Urothelium cell line (cell line): ENCODE data around the gene DNAL4.
A peak's percentile ranks its signal among the peaks of the same experiment; 100 is the strongest.

ENCODE experiments used
- DNase-seq: peaks from one replicate; pipeline ENCODE4 v3.0.0; 2011; ENCODE audit warnings: low spot score, mixed read lengths
- FAIRE-seq: peaks from 2 replicates; lab custom pipeline; 2011; peaks lifted over from hg19 to GRCh38; lab: Jason Lieb, UNC

Gene DNAL4

DNA sequence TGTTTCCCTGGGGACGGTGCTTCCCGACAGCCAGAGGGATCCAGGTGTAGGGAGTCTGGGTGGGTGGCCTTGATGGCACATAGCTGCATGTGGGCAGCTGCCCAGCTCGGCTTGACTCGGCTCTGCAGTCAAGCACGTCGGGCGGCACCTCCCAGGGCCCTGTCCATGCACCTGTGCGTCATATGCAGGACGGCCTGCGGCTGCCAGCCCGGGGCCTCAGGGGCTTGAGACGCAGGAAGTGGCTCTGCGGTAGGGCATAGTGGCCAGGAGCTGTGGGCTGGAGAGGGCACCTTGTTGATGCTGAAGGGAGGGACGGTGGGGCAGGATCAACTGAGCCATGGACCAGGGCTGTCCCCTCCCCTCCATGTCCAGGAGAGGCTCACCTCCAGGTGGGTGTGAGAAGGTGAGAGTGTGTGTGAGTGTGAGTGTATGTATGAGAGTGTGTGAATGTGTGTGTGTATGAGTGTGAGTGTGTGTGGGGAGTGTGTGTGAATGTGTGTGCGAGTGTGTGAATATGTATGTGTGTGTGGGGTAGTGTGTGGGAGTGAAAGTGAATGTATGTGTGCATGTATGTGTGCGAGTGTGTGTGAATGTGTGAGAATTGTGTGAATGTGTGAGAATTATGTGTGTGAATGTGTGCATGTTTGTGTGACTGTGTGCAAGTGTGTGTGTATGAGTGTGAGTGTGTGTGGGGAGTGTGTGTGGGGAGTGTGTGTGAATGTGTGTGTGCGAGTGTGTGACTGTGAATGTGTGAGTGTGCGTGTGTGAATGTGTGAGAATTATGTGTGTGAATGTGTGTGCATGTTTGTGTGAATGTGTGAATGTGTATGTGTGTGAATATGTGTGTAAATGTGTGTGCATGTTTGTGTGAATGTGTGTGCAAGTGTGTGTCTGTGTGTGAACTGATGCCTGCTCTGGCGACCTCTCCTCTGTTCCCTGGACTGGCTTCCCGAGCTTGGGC lies 32.5 kb downstream of the DNAL4 start:
- DNase-seq (no peak), FAIRE-seq (peak; percentile 100)

DNA sequence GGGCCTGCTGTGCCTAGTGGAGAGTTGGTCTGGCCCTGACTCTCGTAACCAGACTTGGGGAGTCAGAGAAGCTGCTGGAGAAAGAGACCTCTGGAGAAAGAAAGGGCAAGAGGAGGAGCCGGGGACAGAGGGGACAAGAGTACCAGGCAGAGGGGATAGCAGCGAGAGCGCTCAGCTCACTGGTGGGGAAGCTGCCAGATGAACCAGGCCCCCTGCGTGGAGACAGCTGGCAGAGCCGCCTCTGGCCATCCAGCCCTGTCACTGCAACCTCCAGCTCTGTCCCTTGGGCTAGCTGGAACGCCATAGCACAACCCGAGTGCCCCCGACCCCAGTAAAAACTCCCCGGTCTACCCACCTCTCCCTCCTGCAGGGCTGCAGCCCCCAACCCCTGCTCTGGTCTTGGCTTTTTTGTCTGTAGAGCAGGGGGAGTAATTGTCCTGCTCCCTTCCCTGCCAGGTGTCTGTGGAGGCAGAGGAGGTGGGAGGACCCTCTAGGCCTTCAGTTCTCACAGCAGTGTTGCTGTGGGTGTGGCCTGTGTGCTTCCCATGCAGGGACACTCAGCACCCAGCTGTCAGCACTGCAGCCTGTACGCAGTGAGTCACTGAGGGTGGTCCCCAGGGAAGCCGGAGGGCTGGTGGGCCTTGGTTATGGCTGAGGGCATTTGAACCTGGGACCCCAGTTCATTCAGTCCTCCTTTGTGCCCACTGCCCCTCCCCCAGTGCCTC lies 33.3 kb downstream of the DNAL4 start:
- DNase-seq: peak; percentile 33

DNA sequence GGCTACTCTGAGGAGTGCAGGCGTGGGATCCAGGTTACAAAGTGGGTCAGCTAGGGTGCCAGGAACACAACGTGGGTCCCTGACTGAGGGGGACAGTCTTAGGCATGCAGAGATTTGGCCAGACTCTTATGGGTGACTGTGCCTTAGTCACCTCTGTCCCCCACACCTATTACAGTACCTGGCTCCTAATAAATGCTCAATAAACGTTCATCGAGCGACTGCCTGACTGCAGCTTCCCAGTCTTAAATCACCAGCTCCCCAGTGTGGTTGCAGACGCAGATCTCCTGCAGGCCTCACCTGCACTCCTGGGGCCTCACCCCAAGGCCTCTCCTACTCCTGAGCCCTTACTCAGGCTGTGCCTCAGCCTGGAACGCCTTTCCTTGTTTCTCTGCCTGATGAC lies 34.9 kb downstream of the DNAL4 start:
- FAIRE-seq (no peak), DNase-seq (no peak)

More for the DNA sequence above, 33.3 kb downstream of the DNAL4 start:
- FAIRE-seq: no peak

DNA sequence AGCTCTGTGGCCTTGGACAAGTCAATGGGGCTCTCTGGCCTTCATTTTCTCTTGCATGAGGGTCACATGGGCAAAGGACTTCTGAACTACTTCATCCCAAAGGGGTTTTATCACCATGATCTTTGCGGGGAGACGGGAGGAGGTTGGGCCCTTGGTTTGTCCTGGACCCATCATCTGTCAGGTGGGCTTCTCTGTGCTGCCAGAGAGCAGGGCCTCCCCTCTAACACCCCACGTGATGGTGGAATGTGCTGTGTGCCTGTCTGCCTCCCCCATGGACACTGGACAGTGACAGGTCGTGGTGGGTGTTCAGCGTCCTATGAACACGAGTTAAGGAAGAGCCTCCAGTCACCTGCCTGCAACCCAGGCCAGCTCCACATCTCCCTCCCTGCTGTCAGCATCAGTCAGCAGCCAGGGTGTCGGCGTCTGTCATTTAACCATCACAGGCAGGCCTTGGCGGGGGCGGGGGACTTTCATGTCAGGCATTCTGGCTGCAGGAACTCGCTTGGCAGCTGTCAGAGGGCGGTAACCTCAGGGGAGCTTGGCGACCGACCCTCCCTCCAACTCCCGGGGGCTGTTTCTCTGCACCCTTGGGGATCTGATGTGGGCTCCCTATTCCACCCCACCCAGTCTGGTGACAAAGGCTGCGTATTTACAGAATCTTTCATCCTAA lies 35.5 kb downstream of the DNAL4 start:
- DNase-seq (no peak), FAIRE-seq (peak; percentile 78)

DNA sequence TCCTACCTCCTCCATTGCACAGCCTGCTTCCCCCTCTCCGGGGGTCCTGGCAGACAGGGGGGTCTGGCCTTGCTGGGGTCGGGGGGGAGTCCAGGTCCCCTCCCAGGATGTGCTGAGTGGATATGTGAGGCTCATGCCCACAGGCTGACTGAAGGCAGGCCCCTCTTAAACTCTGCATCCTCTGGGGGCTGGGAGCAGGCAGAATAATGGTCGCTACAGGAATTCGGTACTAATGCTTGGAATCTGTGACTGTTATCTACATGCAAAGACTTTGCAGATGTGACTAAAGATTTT lies 36.5 kb downstream of the DNAL4 start:
- no peak for DNase-seq
- FAIRE-seq: no peak

DNA sequence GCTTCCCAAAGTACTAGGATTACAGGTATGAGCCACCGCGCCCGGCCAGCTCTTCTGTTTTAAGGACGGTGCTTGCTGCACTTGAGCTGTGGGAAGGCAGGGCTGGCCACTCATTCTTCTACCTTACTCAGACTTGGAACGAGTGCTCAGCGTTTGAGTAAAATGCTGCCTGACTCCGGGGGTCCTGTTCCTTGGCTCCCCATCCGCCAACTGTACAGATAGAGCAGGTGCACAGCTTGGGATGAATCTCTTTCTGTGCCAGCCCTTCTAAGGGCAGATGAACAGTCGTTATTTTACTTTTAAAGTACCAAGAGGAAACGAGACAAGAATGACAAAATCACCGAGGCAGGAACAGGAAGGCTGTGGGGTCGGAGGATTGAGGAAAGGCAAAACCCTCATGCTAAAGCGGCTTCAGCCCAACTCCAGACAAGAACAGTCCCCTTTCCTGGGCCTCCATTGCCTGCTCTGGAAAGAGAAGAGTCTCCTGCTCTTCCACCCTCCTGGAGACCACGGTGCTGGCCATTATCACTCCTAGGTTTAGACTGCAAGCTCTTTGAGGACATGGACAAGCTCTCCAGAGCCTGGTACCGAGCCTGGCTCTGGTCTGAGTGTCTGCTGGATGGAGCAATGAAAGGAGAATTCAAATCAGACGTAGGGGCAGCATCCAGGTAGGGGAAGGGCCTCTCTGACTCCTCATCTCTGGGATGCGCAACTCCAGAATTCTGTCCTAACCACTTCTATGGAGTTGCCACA lies 37.1 kb downstream of the DNAL4 start:
- DNase-seq (no peak), FAIRE-seq (no peak)

DNA sequence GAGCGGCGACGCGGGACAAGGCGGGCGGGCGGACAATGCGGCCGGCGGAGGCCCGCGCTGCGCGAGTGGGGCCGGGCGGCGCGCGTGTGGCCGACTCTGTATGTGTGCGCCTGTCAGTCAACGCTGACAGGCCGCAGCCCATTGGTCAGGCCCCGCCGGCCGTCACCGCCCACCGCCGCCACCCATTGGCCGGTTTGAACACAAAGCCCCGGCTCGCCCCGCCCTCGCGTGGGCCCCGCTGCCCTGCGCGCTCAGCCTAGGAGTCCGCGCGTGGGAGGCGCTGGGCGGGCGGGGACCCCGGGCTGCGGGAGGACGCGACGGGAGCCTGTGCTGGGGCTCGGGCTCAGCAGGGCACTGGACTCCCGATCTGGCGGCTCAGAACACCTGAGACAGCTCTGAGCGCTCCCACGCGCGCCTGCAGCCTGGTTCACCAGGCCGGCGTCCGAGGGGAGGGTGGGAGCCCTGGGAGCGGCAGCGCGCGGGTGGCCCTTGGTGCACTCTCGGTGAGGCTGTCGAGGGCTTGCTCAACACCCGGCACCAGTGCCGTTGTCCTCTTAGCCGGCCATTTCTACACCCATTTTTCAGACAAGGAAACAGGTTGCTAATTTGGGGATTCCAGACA lies 37.9 kb downstream of the DNAL4 start, which contains the start of gene SUN2:
SUN2 (minus strand) TSS at position 88 of the 622 bp plus-strand sequence. CDS start 3,370 bp downstream, outside the sequence.
- peak; percentile 99 for DNase-seq
- peak; percentile 96 for FAIRE-seq

DNA sequence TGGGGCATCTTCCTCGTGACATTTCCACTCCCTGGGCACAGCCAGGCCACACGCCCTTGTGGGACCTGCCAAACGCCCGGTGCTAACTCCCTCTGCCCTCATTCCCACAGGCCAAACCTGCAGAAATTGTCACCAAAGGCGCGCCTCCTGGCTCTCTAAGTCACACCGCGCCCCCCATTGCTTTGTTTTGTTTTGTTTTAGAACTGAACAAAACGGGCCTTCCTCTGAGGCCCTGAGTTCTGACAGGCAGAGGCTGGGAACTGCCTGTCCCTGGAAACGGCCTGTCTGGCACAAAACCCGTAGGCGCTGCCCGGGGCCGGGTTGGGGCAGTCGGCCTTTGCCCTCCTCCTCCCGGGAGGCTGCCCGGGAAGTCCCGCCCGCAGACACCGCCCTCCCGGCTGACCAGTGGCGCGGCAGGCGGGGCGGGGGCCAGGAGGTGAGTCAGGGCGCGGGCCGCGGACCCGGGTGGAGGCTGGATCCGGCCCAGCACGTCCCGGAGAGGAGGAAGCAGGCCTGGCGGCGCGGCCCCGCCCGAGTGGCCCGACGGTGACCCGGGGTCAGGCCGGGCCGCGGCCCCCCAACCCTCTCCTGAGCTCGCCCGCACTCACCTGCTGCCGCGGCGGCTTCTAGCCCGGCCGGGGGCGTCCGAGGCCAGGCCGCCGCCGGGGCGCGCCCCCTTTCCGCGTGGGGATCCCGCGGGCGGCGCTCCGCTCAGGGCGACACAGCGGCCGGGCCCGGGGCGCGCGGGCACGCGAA lies 38.6 kb downstream of the DNAL4 start:
- DNase-seq: peak; percentile 87
- no peak for FAIRE-seq

DNA sequence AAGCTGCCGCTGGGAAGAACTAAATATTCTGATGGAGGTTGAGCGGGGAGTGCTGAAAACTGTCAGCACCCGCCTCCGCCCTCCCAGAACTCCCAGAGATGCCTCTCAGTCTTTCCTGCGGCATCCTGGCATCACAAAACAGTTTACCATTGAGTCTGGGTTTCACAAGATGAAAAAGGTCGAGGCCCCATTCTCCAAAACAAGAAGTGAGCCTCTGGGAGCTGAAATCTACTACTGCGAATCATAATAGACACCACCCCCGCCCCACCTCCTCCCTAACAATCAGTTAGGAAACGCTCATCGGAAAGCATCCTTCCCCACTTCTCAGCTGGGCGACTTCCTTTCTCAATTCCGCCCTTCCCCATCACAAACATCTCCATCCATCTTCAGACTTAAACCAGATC lies 39.2 kb downstream of the DNAL4 start:
- FAIRE-seq: no peak
- no peak for DNase-seq

DNA sequence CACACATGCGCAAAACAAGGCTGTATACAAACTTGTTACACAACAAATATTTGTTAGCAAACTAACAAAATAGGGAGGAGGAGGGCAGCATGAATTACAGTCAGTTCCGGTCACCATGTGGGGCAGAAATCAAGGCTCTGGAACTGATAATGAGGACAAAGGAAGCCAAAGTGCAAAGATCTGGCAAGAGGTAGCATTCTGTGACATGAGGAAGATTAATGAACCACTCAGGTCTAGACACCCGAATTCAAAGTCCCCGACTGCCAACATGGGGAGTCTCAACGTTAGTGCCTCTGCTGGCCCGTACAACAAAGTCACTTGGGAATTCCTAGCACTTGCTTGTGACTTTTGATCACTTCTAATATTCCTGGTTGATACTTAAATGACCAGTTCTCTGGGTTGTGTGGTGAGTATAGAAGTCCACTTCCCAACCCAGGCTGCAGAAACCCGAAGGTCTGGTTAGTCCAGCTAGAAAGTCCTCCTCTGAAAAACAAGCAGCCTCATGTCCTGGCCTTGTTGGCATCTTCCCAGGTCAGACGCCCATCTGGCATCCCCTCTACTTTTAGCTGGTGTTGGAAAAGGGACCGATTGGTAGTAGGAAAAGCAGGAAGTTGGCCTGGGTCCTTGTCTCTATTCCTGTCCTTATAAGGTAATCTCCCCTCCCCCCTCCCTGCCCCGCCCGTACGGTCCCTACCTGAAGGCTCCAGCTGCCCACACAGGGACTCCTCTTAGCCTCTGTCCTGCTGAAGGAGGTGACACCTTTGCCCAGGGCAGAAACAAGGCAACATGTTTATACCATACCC lies 39.8 kb downstream of the DNAL4 start:
- peak; percentile 40 for DNase-seq
- FAIRE-seq: no peak

DNA sequence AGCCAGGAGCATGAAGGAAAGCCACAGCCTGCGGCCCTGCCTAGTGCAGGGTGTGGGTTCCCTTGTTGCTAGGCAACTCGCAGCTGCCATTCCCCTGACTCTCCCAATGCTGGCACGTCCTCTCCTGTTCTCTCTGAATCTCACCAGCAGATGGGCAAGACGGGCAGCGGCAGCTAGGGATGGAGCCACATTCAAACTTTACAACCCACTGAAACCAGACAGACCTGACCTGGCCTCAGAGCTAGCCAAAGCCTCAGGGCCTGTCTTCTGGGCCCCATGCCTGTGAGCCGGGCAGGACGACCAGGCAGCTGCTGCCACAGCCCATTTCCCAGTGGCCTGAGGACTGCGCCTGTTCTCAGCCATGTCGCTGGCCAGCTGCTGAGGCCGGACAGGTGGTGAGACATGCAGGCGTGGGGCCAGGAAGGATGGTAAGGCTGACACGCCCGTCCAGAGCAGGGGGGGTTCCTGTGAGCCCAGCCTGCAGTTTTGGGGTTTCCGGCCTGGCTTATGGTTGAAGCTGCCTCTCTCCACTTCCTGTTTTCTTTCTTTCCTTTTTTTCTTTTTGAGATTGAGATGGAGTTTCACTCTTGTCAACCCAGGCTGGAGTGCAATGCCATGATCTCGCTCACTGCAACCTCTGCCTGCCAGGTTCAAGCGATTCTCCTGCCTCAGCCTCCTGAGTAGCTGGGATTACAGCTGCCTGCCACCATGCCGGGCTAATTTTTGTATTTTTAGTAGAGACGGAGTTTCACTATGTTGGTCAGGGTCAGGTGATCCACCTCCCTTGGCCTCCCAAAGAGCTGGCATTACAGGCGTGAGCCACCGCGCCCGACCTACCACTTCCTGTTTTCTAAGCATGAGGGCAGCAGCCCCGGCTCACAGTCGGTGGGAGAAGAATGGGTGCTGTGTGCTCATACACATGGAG lies 42.3 kb downstream of the DNAL4 start:
- FAIRE-seq (no peak), DNase-seq (no peak)

DNA sequence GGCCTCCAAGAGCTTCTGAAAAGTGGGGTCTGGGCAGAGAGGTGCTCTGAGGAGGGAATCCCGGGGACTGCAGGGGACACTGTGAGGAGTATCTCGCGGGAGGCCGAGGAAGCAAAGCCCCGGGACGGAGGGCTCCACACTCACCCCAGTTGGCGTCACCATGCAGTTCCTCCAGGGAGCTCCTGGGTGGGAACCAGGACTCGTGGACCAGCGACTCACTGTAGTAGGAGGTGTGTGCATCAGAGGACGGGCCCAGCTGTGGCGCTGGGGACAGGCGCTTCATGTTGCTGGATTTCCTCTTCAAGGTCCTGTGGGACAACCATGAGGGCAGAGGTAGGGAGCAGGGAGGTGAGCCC lies 42.9 kb downstream of the DNAL4 start:
- no peak for FAIRE-seq

DNA sequence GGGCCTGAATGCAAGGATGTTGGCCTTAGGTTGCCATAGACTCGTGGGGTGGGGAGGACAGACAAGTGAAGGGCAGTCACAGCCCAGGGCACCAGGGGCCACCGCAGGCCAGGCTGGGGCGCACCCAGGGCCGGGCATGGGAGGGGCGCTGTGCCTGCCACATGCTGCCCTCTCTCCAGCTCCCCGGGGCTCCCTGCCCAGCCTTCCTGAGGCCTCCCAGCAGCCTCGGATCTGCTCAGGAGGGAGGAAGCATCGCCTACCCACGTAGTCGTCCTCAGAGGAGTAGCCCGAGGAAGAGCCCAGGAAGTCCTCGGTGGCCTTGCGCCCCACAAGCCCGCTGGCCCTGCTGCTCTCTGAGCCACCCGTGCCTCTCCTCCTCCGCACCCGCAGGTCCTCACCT lies 43.3 kb downstream of the DNAL4 start:
- FAIRE-seq: no peak

More for the DNA sequence above, 42.9 kb downstream of the DNAL4 start:
- DNase-seq: no peak

DNA sequence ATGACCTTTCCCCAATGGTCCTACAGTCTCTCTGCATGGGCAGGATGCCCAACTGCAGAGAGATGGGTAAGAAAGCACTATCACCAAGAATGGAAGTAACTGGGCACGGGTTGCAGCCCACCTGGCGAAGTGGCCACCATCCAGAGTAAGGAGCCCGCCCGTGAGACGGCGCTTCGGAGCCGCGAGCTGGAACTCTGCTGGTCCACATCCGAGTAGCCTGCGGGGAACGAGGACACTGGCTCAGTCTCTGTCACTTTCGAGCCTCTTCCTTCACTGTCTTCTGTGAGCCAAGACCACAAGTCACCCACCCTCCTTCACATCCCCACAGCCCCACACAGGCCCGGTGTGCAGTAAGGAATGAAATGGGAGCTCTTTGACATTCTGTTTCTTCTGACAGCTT lies 43.8 kb downstream of the DNAL4 start:
- FAIRE-seq (no peak), DNase-seq (no peak)

More for the DNA sequence above, 43.3 kb downstream of the DNAL4 start:
- no peak for DNase-seq

DNA sequence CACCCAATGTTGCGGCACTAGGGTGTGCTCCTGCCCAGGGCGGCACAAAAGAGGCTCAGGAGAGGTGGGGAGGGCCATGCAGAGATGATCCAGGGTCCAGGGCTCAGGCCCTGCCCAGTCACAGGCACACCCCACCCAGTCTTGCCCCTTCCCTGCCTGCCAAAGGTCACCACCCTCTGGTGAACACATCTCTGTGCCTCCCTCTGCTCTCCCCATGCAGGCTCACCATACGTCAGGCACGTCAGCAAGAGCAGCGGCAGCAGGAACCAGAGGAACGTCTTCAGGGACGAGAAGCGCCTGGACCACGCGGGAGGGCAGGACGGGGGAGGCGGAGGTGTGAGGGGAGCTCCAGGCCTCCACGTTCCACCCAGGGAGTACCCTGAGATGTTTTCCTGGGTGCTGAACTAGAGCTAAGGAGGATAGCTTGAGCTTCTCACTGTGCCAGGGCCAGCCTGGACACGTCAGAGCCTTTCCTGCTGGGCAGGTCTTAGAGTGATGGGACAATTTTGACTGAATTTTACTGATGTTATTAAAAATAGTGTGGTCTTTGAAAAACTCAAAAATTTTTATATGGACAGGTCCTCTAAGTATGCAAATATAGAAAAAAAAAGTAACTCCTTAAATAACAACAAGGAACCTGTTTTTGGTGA lies 45.3 kb downstream of the DNAL4 start:
- DNase-seq (no peak), FAIRE-seq (no peak)

DNA sequence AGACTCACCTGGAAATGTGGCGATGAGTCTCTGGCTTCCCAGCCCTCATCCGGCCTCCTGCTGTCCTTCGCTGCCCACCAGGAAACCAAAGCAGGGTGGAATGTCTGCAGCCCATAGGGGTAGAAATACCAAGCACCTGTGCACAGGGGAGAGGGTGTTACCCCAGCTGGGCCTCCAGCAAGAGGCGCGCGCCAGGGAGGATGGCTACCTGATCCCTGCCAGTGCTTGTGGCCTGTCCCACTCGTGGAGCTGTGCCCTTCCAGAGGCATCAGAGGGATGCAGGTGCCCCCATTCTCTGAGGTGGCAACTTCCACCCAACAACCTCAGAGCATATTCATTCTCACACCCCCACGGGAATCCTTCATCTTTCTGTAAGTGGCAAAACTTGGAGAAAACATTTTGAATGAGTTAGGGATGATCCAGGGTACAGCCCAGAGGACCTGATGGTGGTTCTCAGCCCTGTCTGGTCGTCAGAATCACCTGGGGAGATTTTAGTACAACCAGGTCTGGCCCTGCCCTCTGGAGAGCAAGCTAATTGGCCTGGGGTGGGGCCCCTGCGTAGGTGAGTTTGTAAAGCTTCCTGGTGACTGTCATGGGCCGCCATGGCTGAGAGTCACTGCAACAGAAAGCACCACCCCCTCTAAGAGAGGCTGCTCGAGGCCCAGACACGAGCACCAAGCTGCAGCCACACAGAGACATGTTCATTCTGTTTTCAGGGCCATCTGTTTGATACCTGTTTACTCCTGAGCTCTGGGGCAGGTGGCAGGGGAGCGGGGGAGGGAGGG lies 48.1 kb downstream of the DNAL4 start:
- DNase-seq: no peak
- no peak for FAIRE-seq
